ENCODE results near the gene CYTH3. TPM values are rescaled to one million over a fixed set of nuclear protein-coding genes. Genes with fewer than 3 reads are reported as not detected.

Gene CYTH3
- total RNA-seq, 1 donor from 2014 or later, result 2.6 TPM

GRCh38 chr7:6246251-6246917 lies 26.0 kb downstream of the CYTH3 start:
- Mint-ChIP-seq H3K9me3 (no peaks in the 10 kb centered on the region), H3K4me3 (no peak overlapping the region), H3K36me3 (ENCODE audit: low read depth) (no peaks in the 10 kb centered on the region), H3K4me1 (no peaks in the 10 kb centered on the region), H3K27ac (no peak overlapping the region), H3K27me3 (peaks cover 10% of the 10 kb centered on the region)
- no peak for TF ChIP-seq CTCF (IDR thresholded peaks at IDR 0.05)
- POLR2A ChIA-PET, result interaction anchor here (0.6 to 0.7 kb wide), 2 partner anchors 9 to 22 kb away, joined by 3 to 6 read pairs; no protein-coding TSS in a partner anchor
- CTCF ChIA-PET, result no interaction called here
- DNase-seq (no peak), ATAC-seq (ENCODE audit: low read depth) (no peak)
- intact Hi-C loops (cut with micrococcal nuclease), result no loop called here

- Mint-ChIP-seq H3K9me3 (no peaks in the 10 kb centered on the region), H3K27me3 (no peaks in the 10 kb centered on the region), H3K4me1 (peaks cover 3% of the 10 kb centered on the region), H3K4me3 (no peak overlapping the region), H3K36me3 (ENCODE audit: low read depth) (no peaks in the 10 kb centered on the region), H3K27ac (no peak overlapping the region)
- CTCF ChIA-PET, result no interaction called here
- TF ChIP-seq CTCF (IDR thresholded peaks at IDR 0.05), result no peak
- intact Hi-C loops (cut with micrococcal nuclease), result no loop called here
- DNase-seq (no peak), ATAC-seq (ENCODE audit: low read depth) (no peak)
- POLR2A ChIA-PET, result no interaction called here
These were observed 28.4 kb downstream of the CYTH3 start for GRCh38 chr7:6244021-6244420.

GRCh38 chr7:6243168-6243567 lies 29.3 kb downstream of the CYTH3 start:
- peaks cover 3% of the 10 kb centered on the region for H3K4me1 Mint-ChIP-seq
- no peaks in the 10 kb centered on the region for H3K9me3 Mint-ChIP-seq
- ATAC-seq (ENCODE audit: low read depth), result no peak

GRCh38 chr7:6242561-6242960 lies 29.9 kb downstream of the CYTH3 start:
- ChIA-PET POLR2A (no interaction called here), CTCF (no interaction called here)
- ATAC-seq (ENCODE audit: low read depth) (no peak), DNase-seq (no peak)
- no peaks in the 10 kb centered on the region for H3K36me3 Mint-ChIP-seq (ENCODE audit: low read depth)
- no peak for TF ChIP-seq CTCF (IDR thresholded peaks at IDR 0.05)
- no peak overlapping the region for H3K27ac Mint-ChIP-seq
- peaks cover 3% of the 10 kb centered on the region for H3K4me1 Mint-ChIP-seq
- H3K27me3 Mint-ChIP-seq, result no peaks in the 10 kb centered on the region
- no peaks in the 10 kb centered on the region for H3K9me3 Mint-ChIP-seq
- intact Hi-C loops (cut with micrococcal nuclease), result no loop called here
- no peak overlapping the region for H3K4me3 Mint-ChIP-seq

More at GRCh38 chr7:6243168-6243567, 29.3 kb downstream of the CYTH3 start:
- TF ChIP-seq CTCF (IDR thresholded peaks at IDR 0.05), result no peak
- ChIA-PET POLR2A (no interaction called here), CTCF (no interaction called here)
- intact Hi-C loops (cut with micrococcal nuclease), result no loop called here
- no peak for DNase-seq
- H3K27ac Mint-ChIP-seq, result no peak overlapping the region
- no peaks in the 10 kb centered on the region for H3K36me3 Mint-ChIP-seq (ENCODE audit: low read depth)
- H3K27me3 Mint-ChIP-seq, result no peaks in the 10 kb centered on the region
- no peak overlapping the region for H3K4me3 Mint-ChIP-seq

GRCh38 chr7:6241607-6241973 lies 30.8 kb downstream of the CYTH3 start:
- ChIA-PET CTCF (no interaction called here), POLR2A (no interaction called here)
- no peak for DNase-seq
- intact Hi-C loops (cut with micrococcal nuclease), result no loop called here
- H3K36me3 Mint-ChIP-seq (ENCODE audit: low read depth), result no peaks in the 10 kb centered on the region
- no peak for ATAC-seq (ENCODE audit: low read depth)
- no peak overlapping the region for H3K4me3 Mint-ChIP-seq
- H3K9me3 Mint-ChIP-seq, result no peaks in the 10 kb centered on the region
- H3K4me1 Mint-ChIP-seq, result peaks cover 3% of the 10 kb centered on the region
- H3K27ac Mint-ChIP-seq, result no peak overlapping the region
- no peak for TF ChIP-seq CTCF (IDR thresholded peaks at IDR 0.05)
- no peaks in the 10 kb centered on the region for H3K27me3 Mint-ChIP-seq

Data from activated B cell treated with CpG ODN at 0.5 μM for 24 hours (primary cell).